Upper lobe of left lung (tissue), 4 donors: ENCODE measurements around the gene CCDC127.

ENCODE experiments used
- EP300 ChIP-seq, 4 donors: sonication (generic); formaldehyde crosslinking; IDR thresholded peaks; one replicate each; pipeline ENCODE4 v1.5.1; 2017; ENCODE audit warnings: antibody characterized with exemption in 4 of 4, control low read depth in 2 of 4
- POLR2A ChIP-seq, 4 donors: fragments of 450-650 bp; IDR thresholded peaks; one replicate each; pipeline ENCODE4 v1.5.1; 2016 to 2017; ENCODE audit warnings: antibody characterized with exemption in 4 of 4, mild to moderate bottlenecking in 2 of 4
- POLR2AphosphoS5 ChIP-seq, 2 donors: sonication (generic); formaldehyde crosslinking; IDR thresholded peaks; one replicate each; pipeline ENCODE4 v1.5.1; 2017; ENCODE audit warnings: antibody characterized with exemption in 2 of 2
- TF ChIP-seq, protein P1 (sequence below), 6 experiments: fragments of 450-650 bp in 4 of 6; fragments of 200-600 bp in 2 of 6; sonication (generic) in 2 of 6; IDR thresholded peaks; one replicate each; pipeline ENCODE4 v1.5.1; 2016 to 2019; ENCODE audit warnings: antibody characterized with exemption in 6 of 6

DNA sequence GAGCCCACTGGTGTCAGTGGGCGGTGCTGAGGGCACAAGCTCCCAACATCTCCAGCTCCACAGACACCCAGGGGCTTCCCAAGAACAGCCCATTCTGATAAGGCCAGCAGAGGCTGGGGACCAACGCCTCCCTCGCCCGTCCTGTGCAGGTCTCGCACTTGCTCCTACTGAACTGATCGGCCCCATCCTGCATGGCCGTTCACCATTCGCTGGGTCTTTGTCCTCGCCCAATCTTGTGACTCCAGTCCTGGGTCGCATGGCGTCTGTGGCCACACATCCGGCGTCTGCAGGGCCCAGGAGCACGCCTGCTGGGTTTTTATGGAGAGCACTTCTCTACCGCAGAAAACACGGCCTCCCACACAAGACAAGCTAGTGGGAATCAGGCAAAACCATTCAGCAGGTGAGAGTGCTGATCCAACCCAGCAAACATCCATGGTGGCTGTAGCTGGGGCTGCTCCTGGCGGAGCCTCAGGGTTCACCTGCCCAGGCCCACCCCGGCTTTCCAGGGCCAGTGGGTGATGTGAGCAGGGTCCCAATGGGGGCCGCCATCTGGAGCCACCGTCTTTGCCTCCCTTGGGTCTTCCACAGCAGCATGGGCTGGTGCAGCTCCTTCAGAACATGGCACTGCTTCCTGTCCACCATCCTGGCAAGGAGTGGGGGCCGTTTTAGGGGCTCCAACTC, 19.3 kb downstream of the CCDC127 start:
- TF ChIP-seq, protein P1, sequence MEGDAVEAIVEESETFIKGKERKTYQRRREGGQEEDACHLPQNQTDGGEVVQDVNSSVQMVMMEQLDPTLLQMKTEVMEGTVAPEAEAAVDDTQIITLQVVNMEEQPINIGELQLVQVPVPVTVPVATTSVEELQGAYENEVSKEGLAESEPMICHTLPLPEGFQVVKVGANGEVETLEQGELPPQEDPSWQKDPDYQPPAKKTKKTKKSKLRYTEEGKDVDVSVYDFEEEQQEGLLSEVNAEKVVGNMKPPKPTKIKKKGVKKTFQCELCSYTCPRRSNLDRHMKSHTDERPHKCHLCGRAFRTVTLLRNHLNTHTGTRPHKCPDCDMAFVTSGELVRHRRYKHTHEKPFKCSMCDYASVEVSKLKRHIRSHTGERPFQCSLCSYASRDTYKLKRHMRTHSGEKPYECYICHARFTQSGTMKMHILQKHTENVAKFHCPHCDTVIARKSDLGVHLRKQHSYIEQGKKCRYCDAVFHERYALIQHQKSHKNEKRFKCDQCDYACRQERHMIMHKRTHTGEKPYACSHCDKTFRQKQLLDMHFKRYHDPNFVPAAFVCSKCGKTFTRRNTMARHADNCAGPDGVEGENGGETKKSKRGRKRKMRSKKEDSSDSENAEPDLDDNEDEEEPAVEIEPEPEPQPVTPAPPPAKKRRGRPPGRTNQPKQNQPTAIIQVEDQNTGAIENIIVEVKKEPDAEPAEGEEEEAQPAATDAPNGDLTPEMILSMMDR (IDR thresholded peaks at IDR 0.05) = no peak
- TF ChIP-seq POLR2AphosphoS5 (IDR thresholded peaks at IDR 0.05) (no peak), POLR2A (IDR thresholded peaks at IDR 0.05) (no peak), EP300 (IDR thresholded peaks at IDR 0.05) (no peak)
